H1 (cell line): Measurements from ENCODE around the gene ACOX1. TPM values are rescaled to one million over a fixed set of nuclear protein-coding genes. Genes with fewer than 3 reads are reported as not detected.

ENCODE experiments used
- CTCF ChIA-PET: fragments of 300-600 bp; sonication (Branson Sonifier 250); formaldehyde crosslinking; loops from one replicate; lab custom pipeline; 2021; ENCODE audit not compliant: partially characterized antibody; lab: Charles Lee
- POLR2A ChIA-PET: fragments of 300-600 bp; sonication (Branson Sonifier 250); formaldehyde crosslinking; loops from one replicate; lab custom pipeline; 2021; ENCODE audit warnings: inconsistent platforms; ENCODE audit not compliant: partially characterized antibody; lab: Charles Lee
- DNase-seq, 2 experiments: peaks; one replicate each; pipeline versions ENCODE4 v3.0.0 to v3.0.0-alpha.2; 2010 to 2022; ENCODE audit warnings: low spot score in 2 of 2, low read depth in 1 of 2, mixed read lengths in 1 of 2
- FAIRE-seq: peaks from 2 replicates; lab custom pipeline; 2011; peaks lifted over from hg19 to GRCh38; lab: Jason Lieb, UNC
- H2AFZ ChIP-seq: 2 replicates; pipeline ENCODE4 v1.8.1; 2012; ENCODE audit warnings: low read length, inconsistent platforms
- H2AK5ac ChIP-seq: 2 replicates; pipeline ENCODE4 v1.6.1; 2013; ENCODE audit warnings: low read depth, low read length
- H2BK120ac ChIP-seq: replicated peaks from 2 replicates; pipeline ENCODE3; 2013; ENCODE audit warnings: low read depth, low read length, inconsistent platforms
- H2BK12ac ChIP-seq: 2 replicates; pipeline ENCODE4 v1.6.1; 2013; ENCODE audit warnings: low read depth, low read length
- H2BK15ac ChIP-seq: 2 replicates; pipeline ENCODE4 v1.6.1; 2013; ENCODE audit warnings: low read length
- H2BK20ac ChIP-seq: 2 replicates; pipeline ENCODE4 v1.6.1; 2013; ENCODE audit warnings: low read length
- H2BK5ac ChIP-seq: 2 replicates; pipeline ENCODE4 v1.6.1; 2013; ENCODE audit warnings: low read depth, low read length
- H3K14ac ChIP-seq: 2 replicates; pipeline ENCODE4 v1.6.1; 2013; ENCODE audit warnings: inconsistent platforms; ENCODE audit not compliant: insufficient read length
- H3K18ac ChIP-seq: 2 replicates; pipeline ENCODE4 v1.6.1; 2013; ENCODE audit warnings: low read length; ENCODE audit errors: extremely low read depth
- H3K23ac ChIP-seq: 2 replicates; pipeline ENCODE4 v1.6.1; 2013; ENCODE audit warnings: inconsistent platforms; ENCODE audit not compliant: insufficient read length
- H3K23me2 ChIP-seq: 2 replicates; pipeline ENCODE4 v1.6.1; 2013; ENCODE audit warnings: low read depth, low read length
- H3K27ac ChIP-seq: 2 replicates; pipeline ENCODE4 v1.6.1; 2011; ENCODE audit warnings: low read depth, low read length, inconsistent platforms
- H3K27me3 ChIP-seq, 4 experiments: replicated peaks in 1 of 4; 1 replicate in 1 of 4; 2 replicates in 3 of 4; pipeline versions ENCODE4 v1.6.1 to v1.8.1; 2011 to 2013; ENCODE audit warnings: low read length in 3 of 4, mild to moderate bottlenecking in 3 of 4, inconsistent platforms in 2 of 4, mixed read lengths in 2 of 4, moderate library complexity in 1 of 4; ENCODE audit not compliant: control insufficient read depth in 3 of 4, insufficient read depth in 3 of 4; ENCODE audit errors: extremely low read depth in 1 of 4
- H3K36me3 ChIP-seq, 4 experiments: 2 replicates each; pipeline versions ENCODE4 v1.6.1 to v1.8.1; 2011 to 2013; ENCODE audit warnings: mild to moderate bottlenecking in 4 of 4, low read length in 3 of 4, moderate library complexity in 2 of 4, control low read depth in 1 of 4, inconsistent platforms in 1 of 4; ENCODE audit not compliant: insufficient read depth in 4 of 4, control insufficient read depth in 2 of 4
- H3K4ac ChIP-seq: replicated peaks from 2 replicates; pipeline ENCODE3; 2013; ENCODE audit warnings: low read length, low read depth, mixed read lengths, inconsistent platforms; ENCODE audit not compliant: insufficient read length
- H3K4me1 ChIP-seq, 4 experiments: replicated peaks in 1 of 4; 1 replicate in 1 of 4; 2 replicates in 3 of 4; pipeline versions ENCODE4 v1.6.1 to v1.8.1; 2011 to 2013; ENCODE audit warnings: low read length in 3 of 4, inconsistent platforms in 2 of 4, mixed read lengths in 1 of 4; ENCODE audit not compliant: insufficient read depth in 4 of 4, control insufficient read depth in 3 of 4
- H3K4me2 ChIP-seq, 2 experiments: 2 replicates each; pipeline versions ENCODE4 v1.6.1 to v1.8.1; 2011 to 2013; ENCODE audit warnings: low read depth in 2 of 2, low read length in 2 of 2, control low read depth in 1 of 2, inconsistent platforms in 1 of 2, mild to moderate bottlenecking in 1 of 2; ENCODE audit not compliant: insufficient read depth in 1 of 2
- H3K4me3 ChIP-seq, 4 experiments: fragments of 200-600, 300-600 bp in 1 of 4; sonication (generic), shearing (Covaris generic), sonication (Bioruptor Twin) in 1 of 4; 2 replicates each; pipeline versions ENCODE4 v1.5.1 to v1.8.1; 2011 to 2016; ENCODE audit warnings: low read length in 4 of 4, low read depth in 3 of 4, control low read depth in 2 of 4, inconsistent platforms in 2 of 4, mild to moderate bottlenecking in 2 of 4, mixed read lengths in 1 of 4, moderate library complexity in 1 of 4; ENCODE audit not compliant: insufficient read depth in 2 of 4; ENCODE audit errors: extremely low read depth in 1 of 4
- H3K56ac ChIP-seq: replicated peaks from 2 replicates; pipeline ENCODE3; 2013; ENCODE audit warnings: low read depth, mild to moderate bottlenecking, mixed read lengths, low read length, inconsistent platforms; ENCODE audit not compliant: insufficient read length
- H3K79me1 ChIP-seq: 2 replicates; pipeline ENCODE4 v1.6.1; 2013; ENCODE audit warnings: low read depth, low read length, control low read depth
- H3K79me2 ChIP-seq, 2 experiments: 2 replicates each; pipeline versions ENCODE4 v1.6.1 to v1.8.1; 2012 to 2013; ENCODE audit warnings: low read length in 2 of 2, mild to moderate bottlenecking in 2 of 2, inconsistent platforms in 1 of 2; ENCODE audit not compliant: insufficient read depth in 2 of 2, control insufficient read depth in 1 of 2
- H3K9ac ChIP-seq, 4 experiments: replicated peaks in 1 of 4; 1 replicate in 1 of 4; 2 replicates in 3 of 4; pipeline versions ENCODE4 v1.6.1 to v1.8.1; 2011 to 2013; ENCODE audit warnings: low read depth in 3 of 4, low read length in 3 of 4, control low read depth in 2 of 4, mild to moderate bottlenecking in 2 of 4, moderate library complexity in 2 of 4, inconsistent platforms in 1 of 4; ENCODE audit errors: extremely low read depth in 1 of 4
- H3K9me3 ChIP-seq, 2 experiments: 2 replicates each; pipeline versions ENCODE4 v1.6.1 to v1.8.1; 2012 to 2013; ENCODE audit warnings: mild to moderate bottlenecking in 2 of 2, moderate library complexity in 2 of 2, control low read depth in 1 of 2, inconsistent platforms in 1 of 2, low read depth in 1 of 2, low read length in 1 of 2, mixed read lengths in 1 of 2; ENCODE audit not compliant: insufficient read depth in 2 of 2
- H4K20me1 ChIP-seq, 2 experiments: replicated peaks in 1 of 2; 2 replicates each; pipeline versions ENCODE3 to v1.8.1; 2011 to 2013; ENCODE audit warnings: inconsistent platforms in 2 of 2, low read length in 2 of 2, mild to moderate bottlenecking in 1 of 2; ENCODE audit not compliant: insufficient read depth in 2 of 2, control insufficient read depth in 1 of 2
- H4K5ac ChIP-seq: 2 replicates; pipeline ENCODE4 v1.6.1; 2013; ENCODE audit warnings: low read length, low read depth, mixed read lengths, inconsistent platforms; ENCODE audit not compliant: insufficient read length
- H4K8ac ChIP-seq: 2 replicates; pipeline ENCODE4 v1.8.0; 2013; ENCODE audit warnings: mild to moderate bottlenecking, moderate library complexity, low read length, inconsistent platforms; ENCODE audit not compliant: insufficient read depth; ENCODE audit errors: extremely low read depth
- H4K91ac ChIP-seq: replicated peaks from 2 replicates; pipeline ENCODE3; 2013; ENCODE audit warnings: low read length, mixed read lengths, inconsistent platforms; ENCODE audit not compliant: insufficient read length
- CBX8 ChIP-seq: fragments of 300-800, 300-1000 bp; sonication (generic); IDR thresholded peaks from 2 replicates; pipeline ENCODE4 v1.7.1; 2016; ENCODE audit warnings: low read depth, low read length, borderline replicate concordance
- PHF8 ChIP-seq: fragments of 200-600 bp; sonication (generic); conservative IDR thresholded peaks from 2 replicates; pipeline ENCODE4 v1.7.1; 2012; ENCODE audit warnings: low read depth, mild to moderate bottlenecking, inconsistent platforms, low read length, moderate library complexity
- POLR2AphosphoS5 ChIP-seq: IDR thresholded peaks from 2 replicates; pipeline ENCODE4 v1.6.1; 2011; ENCODE audit warnings: low read depth, low read length
- RXRA ChIP-seq: IDR thresholded peaks from 2 replicates; pipeline ENCODE4 v1.6.1; 2011; ENCODE audit warnings: low read depth, mild to moderate bottlenecking, low read length, moderate library complexity; ENCODE audit not compliant: insufficient read depth
- SP2 ChIP-seq: IDR thresholded peaks from 2 replicates; pipeline ENCODE4 v1.6.1; 2012; ENCODE audit warnings: mild to moderate bottlenecking, low read length, inconsistent platforms
- WGBS, 2 experiments: shearing (Covaris generic) in 1 of 2; methylation state at CpG; one replicate each; pipeline versions ENCODE4 v1.1.6 to v1.1.7; 2013 to 2015; ENCODE audit warnings: low lambda C conversion rate in 2 of 2, mixed read lengths in 2 of 2, inconsistent platforms in 1 of 2, low coverage in 1 of 2, missing lambda C conversion rate in 1 of 2; ENCODE audit not compliant: insufficient replicate concordance in 2 of 2, insufficient coverage in 1 of 2, insufficient read length in 1 of 2; ENCODE audit errors: extremely low coverage in 1 of 2, missing lambda C conversion rate in 1 of 2; 5-methylcytosine and 5-hydroxymethylcytosine counted together
- polyA plus RNA-seq, 7 experiments: library from polyadenylated mRNA; depleted of rRNA in 3 of 7; stranded (reverse) in 5 of 7; unstranded in 2 of 7; fragments of >200 nt in 5 of 7; fragments of 200-250 nt in 2 of 7; gene quantifications; 1 replicate in 5 of 7; 2 replicates in 1 of 7; 4 replicates in 1 of 7; pipeline versions ENCODE4 v1.2.1 to v1.2.3, GENCODE V29; 2011 to 2013; ENCODE audit warnings: missing spikeins in 2 of 7, mixed read lengths in 2 of 7
- total RNA-seq: library from RNA; stranded (reverse); fragmentation: NEBNext Ultra II Directional; extraction: Animal tissue kit (Norgen Biotek cat#: 25700); gene quantifications from 2 replicates; pipeline ENCODE4 v1.2.1, GENCODE V29; 2021

ACOX1 gene
- total and polyA plus RNA-seq, 2 of the 8 experiments (the other 6 are each of a cell fraction or from before 2014, with no cell fraction given) = 10.5 to 30.4 TPM

- ChIA-PET POLR2A (interaction anchor here (1.0 to 1.6 kb wide), 3 partner anchors 22 to 29 kb away, joined by 3 to 4 read pairs (median 3); partner anchors contain the start of genes MRPL38 and TRIM65), CTCF (interaction anchor here (1.4 to 51.3 kb wide), 11 partner anchors 10 to 82 kb away, joined by 3 to 885 read pairs (median 7); partner anchors contain the start of genes CDK3 and MRPL38)
- H3K23ac ChIP-seq = no peak overlapping the region
- H4K91ac ChIP-seq = no peak overlapping the region
- FAIRE-seq (no peak), DNase-seq (no peak)
- no peak overlapping the region for H2AK5ac ChIP-seq
- no peaks in the 10 kb centered on the region for H3K79me1 ChIP-seq
- H3K56ac ChIP-seq = no peak overlapping the region
- no peak overlapping the region; a peak in 1 of 4 replicates for H3K4me2 ChIP-seq
- H2BK120ac ChIP-seq = no peak overlapping the region
- no peak overlapping the region for H4K8ac ChIP-seq
- TF ChIP-seq CBX8 = no peak
- no peak for TF ChIP-seq PHF8
- TF ChIP-seq POLR2AphosphoS5 = no peak
- TF ChIP-seq SP2 = no peak
- TF ChIP-seq RXRA = no peak
- H3K4me3 ChIP-seq = no peak overlapping the region
- H3K27me3 ChIP-seq = no peaks in the 10 kb centered on the region
- no peaks in the 10 kb centered on the region for H3K9me3 ChIP-seq
- H3K4me1 ChIP-seq = no peaks in the 10 kb centered on the region
- H3K36me3 ChIP-seq = peaks cover 0 to 8% (median 6%) of the 10 kb centered on the region in 4 experiments; a peak in 2 of 8 replicates
- H3K14ac ChIP-seq = no peak overlapping the region
- H2BK15ac ChIP-seq = no peak overlapping the region
- no peak overlapping the region for H2BK12ac ChIP-seq
- no peak overlapping the region for H3K27ac ChIP-seq
- no peak overlapping the region for H3K9ac ChIP-seq
- no peak overlapping the region for H2AFZ ChIP-seq
- H2BK5ac ChIP-seq = no peak overlapping the region
- H2BK20ac ChIP-seq = no peak overlapping the region
- no peak overlapping the region for H4K5ac ChIP-seq
- H3K79me2 ChIP-seq = no peaks in the 10 kb centered on the region
- H4K20me1 ChIP-seq = no peaks in the 10 kb centered on the region
- no peak overlapping the region for H3K4ac ChIP-seq
- no peaks in the 10 kb centered on the region for H3K23me2 ChIP-seq
- 89% methylated on average over 4 of the region's 4 CpGs; no CpG with 5 or more reads in 1 of the 2 experiments for WGBS, 2 experiments
- no peak overlapping the region for H3K18ac ChIP-seq
Measured at GRCh38 chr17:75926456-75926855, 52.5 kb downstream of the ACOX1 start.
